Parathyroid adenoma (tissue), 2 donors: ENCODE results near the gene INPP5A.

Source experiments
- H2AFZ ChIP-seq: fragments of 300-600 bp; sonication (generic); one replicate; pipeline ENCODE4 v1.7.0; 2017; ENCODE audit warnings: antibody characterized with exemption, mild to moderate bottlenecking
- H3K27ac ChIP-seq: fragments of 300-600 bp; sonication (generic); one replicate; pipeline ENCODE4 v1.7.0; 2017
- H3K27me3 ChIP-seq: fragments of 300-600 bp; sonication (generic); one replicate; pipeline ENCODE4 v1.7.0; 2017; ENCODE audit warnings: low read length; ENCODE audit not compliant: control insufficient read depth, insufficient read depth
- H3K36me3 ChIP-seq: fragments of 300-600 bp; sonication (generic); one replicate; pipeline ENCODE4 v1.7.0; 2017; ENCODE audit warnings: low read length; ENCODE audit not compliant: control insufficient read depth, insufficient read depth
- H3K4me1 ChIP-seq: fragments of 300-600 bp; sonication (generic); one replicate; pipeline ENCODE4 v1.7.0; 2017; ENCODE audit warnings: control low read depth
- H3K4me2 ChIP-seq: fragments of 300-600 bp; sonication (generic); one replicate; pipeline ENCODE4 v1.7.0; 2017; ENCODE audit warnings: low read length
- H3K4me3 ChIP-seq: fragments of 300-600 bp; sonication (generic); one replicate; pipeline ENCODE4 v1.7.0; 2017; ENCODE audit warnings: low read depth, low read length
- H3K79me2 ChIP-seq: fragments of 300-600 bp; sonication (generic); one replicate; pipeline ENCODE4 v1.7.0; 2017; ENCODE audit warnings: control low read depth
- H3K9ac ChIP-seq: fragments of 300-600 bp; sonication (generic); one replicate; pipeline ENCODE4 v1.7.0; 2017; ENCODE audit warnings: mild to moderate bottlenecking
- H3K9me3 ChIP-seq: fragments of 300-600 bp; sonication (generic); one replicate; pipeline ENCODE4 v1.7.0; 2017; ENCODE audit warnings: low read length; ENCODE audit not compliant: control insufficient read depth
- TF ChIP-seq, protein P1 (sequence below): fragments of 300-600 bp; sonication (generic); IDR thresholded peaks from one replicate; pipeline ENCODE4 v1.7.0; 2017; ENCODE audit warnings: antibody characterized with exemption, mild to moderate bottlenecking
- donor health status: primary hyperparathyroidism.

Gene INPP5A

DNA sequence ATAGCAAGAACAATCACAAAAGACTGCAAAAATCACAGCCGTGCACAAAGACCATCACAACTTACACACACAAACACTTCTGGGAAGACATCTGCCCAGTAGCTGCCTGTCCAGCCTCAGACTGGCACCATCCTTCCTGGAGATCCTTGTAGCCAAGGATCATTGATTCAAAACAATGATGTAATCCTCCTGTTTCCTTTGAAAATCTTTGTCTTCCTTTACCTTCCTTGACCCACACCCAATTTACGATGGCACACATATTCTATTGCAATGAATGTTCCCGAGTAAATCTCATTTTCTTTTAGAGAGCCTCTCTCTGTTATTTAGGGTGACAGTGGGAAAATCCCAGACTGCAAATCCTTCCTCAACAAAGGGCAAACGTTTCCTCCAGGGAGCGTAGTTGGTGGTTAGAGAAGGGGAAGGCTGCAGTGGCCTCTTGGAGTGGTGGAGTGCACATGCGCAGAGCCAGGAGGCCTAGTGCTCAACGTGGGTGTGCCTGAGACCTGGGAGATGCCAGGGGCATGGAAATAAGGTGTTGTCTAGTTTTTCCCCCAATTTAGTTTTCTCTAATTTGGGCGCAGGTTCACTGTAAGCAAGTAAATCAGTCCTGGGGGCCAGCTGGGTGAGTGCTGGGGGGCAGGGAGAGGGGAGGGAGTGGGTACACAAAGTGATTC is 3.1 kb upstream of the INPP5A start:
- no peaks in the 10 kb centered on the region for H3K9me3 ChIP-seq
- H3K36me3 ChIP-seq, result no peaks in the 10 kb centered on the region
- H3K4me3 ChIP-seq, result no peak overlapping the region
- no peaks in the 10 kb centered on the region for H3K27me3 ChIP-seq
- peaks cover 13% of the 10 kb centered on the region for H3K4me1 ChIP-seq
- peaks cover 7% of the 10 kb centered on the region for H3K79me2 ChIP-seq
- no peak overlapping the region for H2AFZ ChIP-seq
- no peak overlapping the region for H3K27ac ChIP-seq
- TF ChIP-seq, protein P1, sequence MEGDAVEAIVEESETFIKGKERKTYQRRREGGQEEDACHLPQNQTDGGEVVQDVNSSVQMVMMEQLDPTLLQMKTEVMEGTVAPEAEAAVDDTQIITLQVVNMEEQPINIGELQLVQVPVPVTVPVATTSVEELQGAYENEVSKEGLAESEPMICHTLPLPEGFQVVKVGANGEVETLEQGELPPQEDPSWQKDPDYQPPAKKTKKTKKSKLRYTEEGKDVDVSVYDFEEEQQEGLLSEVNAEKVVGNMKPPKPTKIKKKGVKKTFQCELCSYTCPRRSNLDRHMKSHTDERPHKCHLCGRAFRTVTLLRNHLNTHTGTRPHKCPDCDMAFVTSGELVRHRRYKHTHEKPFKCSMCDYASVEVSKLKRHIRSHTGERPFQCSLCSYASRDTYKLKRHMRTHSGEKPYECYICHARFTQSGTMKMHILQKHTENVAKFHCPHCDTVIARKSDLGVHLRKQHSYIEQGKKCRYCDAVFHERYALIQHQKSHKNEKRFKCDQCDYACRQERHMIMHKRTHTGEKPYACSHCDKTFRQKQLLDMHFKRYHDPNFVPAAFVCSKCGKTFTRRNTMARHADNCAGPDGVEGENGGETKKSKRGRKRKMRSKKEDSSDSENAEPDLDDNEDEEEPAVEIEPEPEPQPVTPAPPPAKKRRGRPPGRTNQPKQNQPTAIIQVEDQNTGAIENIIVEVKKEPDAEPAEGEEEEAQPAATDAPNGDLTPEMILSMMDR, result no peak
- no peak overlapping the region for H3K9ac ChIP-seq
- H3K4me2 ChIP-seq, result no peak overlapping the region

DNA sequence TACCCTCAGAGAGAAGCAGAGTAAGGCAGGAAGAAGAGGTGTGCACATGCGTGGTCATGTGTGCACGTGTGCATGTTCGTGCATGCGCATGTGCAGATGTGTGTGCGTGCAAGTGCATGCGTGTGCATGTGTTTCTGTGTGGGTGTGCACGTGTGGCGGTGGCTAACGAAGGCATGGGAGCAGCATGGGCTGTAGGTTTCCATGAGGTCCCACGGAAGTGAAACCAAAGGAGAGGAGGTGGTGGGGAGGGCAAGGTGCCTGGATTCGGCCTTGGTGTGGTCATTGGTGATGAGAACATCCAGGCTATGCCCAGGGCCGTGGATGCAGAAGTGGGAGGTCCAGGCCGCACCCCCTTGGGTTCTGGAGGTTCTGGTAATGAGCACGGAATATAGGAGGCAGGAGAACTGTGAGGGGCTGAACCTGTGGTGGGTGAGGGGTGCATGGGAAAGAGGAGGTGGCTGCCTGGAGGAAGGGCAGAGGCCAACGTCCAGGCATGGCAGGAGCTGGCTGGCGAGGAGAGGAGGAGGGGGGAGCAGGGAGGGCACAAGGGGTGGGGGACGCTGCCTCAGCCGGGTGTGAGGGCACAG is 2.4 kb upstream of the INPP5A start:
- Histone ChIP-seq H3K27me3 (no peaks in the 10 kb centered on the region), H2AFZ (no peak overlapping the region), H3K36me3 (no peaks in the 10 kb centered on the region), H3K4me1 (peaks cover 13% of the 10 kb centered on the region), H3K79me2 (peaks cover 7% of the 10 kb centered on the region), H3K27ac (no peak overlapping the region), H3K9me3 (no peaks in the 10 kb centered on the region), H3K4me2 (no peak overlapping the region), H3K9ac (no peak overlapping the region), H3K4me3 (no peak overlapping the region)
- TF ChIP-seq, protein P1, result no peak

DNA sequence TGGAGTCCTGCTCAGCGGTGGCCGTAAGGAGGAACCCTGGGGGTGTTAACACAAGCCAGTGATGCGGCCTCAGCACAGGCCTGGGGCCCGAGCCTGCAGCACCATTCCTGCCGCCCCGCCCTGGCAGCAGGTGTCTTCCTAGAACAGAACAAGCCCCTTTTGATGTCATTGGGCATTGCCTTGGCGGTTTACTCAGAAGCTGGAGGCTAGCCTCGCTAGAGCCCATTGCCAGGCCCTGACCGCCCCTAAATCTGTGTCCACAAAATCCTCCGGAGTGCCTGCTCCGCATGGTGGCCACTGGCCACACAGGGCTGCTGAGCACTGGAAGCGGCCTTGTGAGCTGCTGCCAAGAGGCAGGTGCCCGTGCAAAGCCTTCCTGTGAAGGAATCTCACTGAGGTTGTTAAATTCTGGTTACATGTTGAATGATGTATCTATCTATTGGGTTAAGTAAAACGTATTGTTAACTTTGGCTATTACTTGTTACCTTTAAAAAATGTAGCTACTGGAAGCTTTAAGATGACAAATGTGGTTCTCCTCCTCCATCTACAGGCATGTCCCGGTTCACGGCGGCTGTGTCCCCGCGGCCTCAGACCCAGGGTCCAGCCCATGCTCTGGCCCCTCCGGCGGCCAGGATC is 1.2 kb upstream of the INPP5A start:
- H3K4me2 ChIP-seq, result peak overlapping the region; percentile 74
- H3K79me2 ChIP-seq, result peaks cover 14% of the 10 kb centered on the region
- H2AFZ ChIP-seq, result peak overlapping the region; percentile 92
- no peaks in the 10 kb centered on the region for H3K36me3 ChIP-seq
- TF ChIP-seq, protein P1, result no peak
- no peaks in the 10 kb centered on the region for H3K27me3 ChIP-seq
- no peaks in the 10 kb centered on the region for H3K9me3 ChIP-seq
- no peak overlapping the region for H3K9ac ChIP-seq
- peak overlapping the region; percentile 68 for H3K4me3 ChIP-seq
- peaks cover 13% of the 10 kb centered on the region for H3K4me1 ChIP-seq
- peak overlapping the region; percentile 76 for H3K27ac ChIP-seq

DNA sequence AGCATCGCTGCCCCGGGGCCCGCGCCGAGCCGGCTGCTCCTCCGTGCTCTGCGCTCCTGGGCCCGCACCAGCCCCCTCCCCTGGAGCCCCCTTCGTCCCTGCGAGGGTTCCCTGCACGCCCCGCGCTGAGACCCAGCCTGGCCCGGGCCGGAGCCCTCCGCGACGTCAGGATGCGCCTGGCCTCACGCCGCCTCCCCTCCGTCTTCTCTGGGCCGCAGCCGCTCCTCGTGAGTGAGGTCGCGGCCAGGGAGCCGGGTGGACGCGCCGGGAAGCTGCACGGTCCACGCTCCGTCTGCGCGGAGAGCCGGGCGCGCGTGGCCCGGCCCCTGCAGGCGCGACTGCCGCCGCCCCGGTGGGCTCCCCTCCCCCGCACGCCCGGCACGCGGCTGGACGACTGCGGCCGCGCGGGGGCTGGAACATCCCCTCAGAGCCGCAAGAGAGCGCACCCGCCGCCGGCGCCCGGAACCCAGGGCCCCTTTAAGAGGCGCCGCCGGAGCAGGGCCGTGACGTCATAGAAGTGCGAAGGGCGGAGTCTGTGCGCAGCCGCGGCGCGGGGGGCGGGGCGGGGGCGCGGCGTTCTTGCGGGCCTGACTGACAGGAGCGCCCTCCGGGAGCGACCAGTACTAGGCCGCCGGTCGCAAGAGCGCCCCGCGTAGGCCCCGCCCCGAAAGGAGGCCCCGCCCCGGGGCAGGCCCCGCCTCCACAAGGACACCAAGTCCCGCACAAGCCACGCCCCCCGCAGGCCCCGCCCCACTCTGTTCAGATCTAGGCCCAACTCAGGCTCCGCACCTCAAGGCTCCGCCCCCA is 507 bp upstream of the INPP5A start:
- Histone ChIP-seq H2AFZ (peak overlapping the region; percentile 92), H3K9ac (no peak overlapping the region), H3K4me1 (peaks cover 13% of the 10 kb centered on the region), H3K27me3 (no peaks in the 10 kb centered on the region), H3K79me2 (peaks cover 20% of the 10 kb centered on the region), H3K27ac (peak overlapping the region; percentile 76), H3K9me3 (no peaks in the 10 kb centered on the region), H3K4me3 (peak overlapping the region; percentile 68), H3K4me2 (peak overlapping the region; percentile 74), H3K36me3 (no peaks in the 10 kb centered on the region)
- TF ChIP-seq, protein P1, result peak; percentile 14
